Measurements from ENCODE around the gene PRR11.
"Not testable (repeated sequence)": the region's sequence is repeated elsewhere in the genome, so short reads cannot be mapped to it uniquely, and the experiment has no call there.

Gene PRR11

GRCh38 chr17:59152925-59153324 is 2.6 kb upstream of the PRR11 start:
- no peak for DNase-seq

GRCh38 chr17:59154292-59154720 is 1.2 kb upstream of the PRR11 start:
- DNase-seq, result peak; percentile 27

- peak; percentile 98 for DNase-seq
Observed at GRCh38 chr17:59154721-59155438, 666 bp upstream of the PRR11 start, which contains the start of gene SKA2. Gene SKA2 (minus strand): TSS chr17:59155186. CDS start chr17:59155163, 23 bp downstream.

- no peak for DNase-seq
Observed at GRCh38 chr17:59160157-59161025, 4.8 kb downstream of the PRR11 start.

- DNase-seq, result no peak
Observed at GRCh38 chr17:59161477-59161876, 5.9 kb downstream of the PRR11 start.

GRCh38 chr17:59165933-59166342 is 10.4 kb downstream of the PRR11 start:
- DNase-seq, result peak; percentile 18

GRCh38 chr17:59167571-59168001 is 12.0 kb downstream of the PRR11 start:
- no peak for DNase-seq

GRCh38 chr17:59172436-59173004 is 17.0 kb downstream of the PRR11 start:
- DNase-seq, result no peak

GRCh38 chr17:59174671-59175070 is 19.1 kb downstream of the PRR11 start:
- no peak for DNase-seq

GRCh38 chr17:59175076-59175475 is 19.5 kb downstream of the PRR11 start:
- DNase-seq, result no peak

- DNase-seq, result no peak
Observed at GRCh38 chr17:59178266-59178985, 22.9 kb downstream of the PRR11 start.

GRCh38 chr17:59179601-59180000 is 24.1 kb downstream of the PRR11 start:
- DNase-seq, result not testable (repeated sequence)

- DNase-seq, result no peak
Observed at GRCh38 chr17:59180626-59181025, 25.1 kb downstream of the PRR11 start.

- no peak for DNase-seq
Observed at GRCh38 chr17:59181481-59181880, 25.9 kb downstream of the PRR11 start.

GRCh38 chr17:59185997-59186396 is 30.5 kb downstream of the PRR11 start:
- no peak for DNase-seq

GRCh38 chr17:59186850-59187249 is 31.3 kb downstream of the PRR11 start:
- no peak for DNase-seq

GRCh38 chr17:59190806-59191205 is 35.3 kb downstream of the PRR11 start:
- DNase-seq, result no peak

GRCh38 chr17:59193336-59193862 is 37.9 kb downstream of the PRR11 start:
- DNase-seq, result no peak

- no peak for DNase-seq
Observed at GRCh38 chr17:59199398-59199797, 43.9 kb downstream of the PRR11 start.

- DNase-seq, result no peak
Observed at GRCh38 chr17:59202320-59202719, 46.8 kb downstream of the PRR11 start.

- DNase-seq, result no peak
Observed at GRCh38 chr17:59219370-59219769, 63.8 kb downstream of the PRR11 start.

- no peak for DNase-seq
Observed at GRCh38 chr17:59219992-59220327, 64.4 kb downstream of the PRR11 start.
